Measurements from ENCODE around the gene PARP3. TPM values are rescaled to one million over a fixed set of nuclear protein-coding genes. Genes with fewer than 3 reads are reported as not detected.

The PARP3 gene
- total RNA-seq, 1 experiment from 2014 or later, result 17.5 TPM

DNA sequence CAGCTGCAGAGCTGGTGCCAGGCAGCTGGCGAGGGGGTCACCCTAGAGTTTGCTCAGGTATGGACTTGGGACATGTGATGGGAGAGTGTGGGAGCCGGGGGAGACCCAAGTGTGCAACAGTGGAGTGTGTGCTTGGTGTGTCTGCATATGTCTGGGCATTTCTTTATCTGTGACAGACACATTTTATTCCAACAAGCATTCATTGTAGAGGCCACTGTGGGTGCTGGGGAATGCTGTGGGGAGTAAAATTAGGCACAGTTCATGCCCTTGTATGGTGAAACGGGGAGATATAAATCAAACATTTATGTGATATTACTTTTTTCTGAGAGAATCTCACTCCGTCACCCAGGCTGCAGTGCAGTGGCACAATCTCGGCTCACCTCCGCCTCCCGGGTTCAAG, 45.4 kb downstream of the PARP3 start:
- ChIA-PET CTCF (no interaction called here), POLR2A (no interaction called here)
- no peaks in the 10 kb centered on the region for H3K9me2 ChIP-seq (ENCODE audit: insufficient read depth)

GRCh38 chr3:51988286-51989146, 46.4 kb downstream of the PARP3 start:
- no peak for ATAC-seq
- Histone ChIP-seq H3K4me2 (ENCODE audit: low read length) (no peak overlapping the region), H3K4me1 (ENCODE audit: control insufficient read depth in 1 of 2, insufficient read depth in 2 of 2, low read length in 2 of 2) (peaks cover 8 to 50% of the 10 kb centered on the region in 2 experiments), H3K4me3 (replicated peaks in 1 of 2; ENCODE audit: low read depth in 1 of 2, low read length in 2 of 2) (no peak overlapping the region), H3K27me3 (ENCODE audit: insufficient read depth, low read length) (no peaks in the 10 kb centered on the region), H4K20me1 (ENCODE audit: insufficient read depth) (no peaks in the 10 kb centered on the region; the same call in 1 of the 2 replicates), H3K36me3 (ENCODE audit: control insufficient read depth in 1 of 2, insufficient read depth in 2 of 2, low read length in 2 of 2) (peaks cover 2 to 10% of the 10 kb centered on the region in 2 experiments; a peak in 2 of 4 replicates), H2AFZ (ENCODE audit: low read depth, low read length, poor library complexity, severe bottlenecking) (no peak overlapping the region), H3K9me3 (ENCODE audit: control insufficient read depth in 1 of 2, insufficient read depth in 1 of 2, low read depth in 1 of 2, low read length in 2 of 2) (no peaks in the 10 kb centered on the region), H3K9ac (ENCODE audit: low read length) (no peak overlapping the region), H3K27ac (ENCODE audit: low read depth, low read length) (no peak overlapping the region), H3K79me2 (ENCODE audit: insufficient read depth, low read length) (peaks cover 7% of the 10 kb centered on the region; the same call in 1 of the 2 replicates), H3K9me2 (ENCODE audit: insufficient read depth) (no peaks in the 10 kb centered on the region)
- DNase-seq (ENCODE audit: low read depth, low spot score), result no peak
- intact Hi-C loops (cut with micrococcal nuclease), result no loop called here
- RAD21 ChIA-PET (ENCODE audit: low non-redundant PET in 1 of 2, low total read pairs in 2 of 2, uncharacterized antibody in 2 of 2, unreplicated experiment in 2 of 2), result no interaction called here
- no TSS peak for BruUV-seq (replicated peaks)
- CTCF ChIA-PET, result no interaction called here
- POLR2A ChIA-PET, result no interaction called here
- TF ChIP-seq EZH2 (IDR thresholded peaks at IDR 0.05) (no peak), RAD21 (IDR thresholded peaks at IDR 0.05; ENCODE audit: low read depth) (no peak), POLR2AphosphoS5 (IDR thresholded peaks at IDR 0.05; ENCODE audit: low read depth, low read length) (no peak), FOSL1 (IDR thresholded peaks at IDR 0.05; ENCODE audit: low read depth) (no peak), POLR2A (IDR thresholded peaks at IDR 0.05; ENCODE audit: borderline replicate concordance, extremely low read depth, insufficient read depth, insufficient read length) (no peak), ATF3 (IDR thresholded peaks at IDR 0.05) (no peak), CEBPB (IDR thresholded peaks at IDR 0.05; ENCODE audit: low read depth) (no peak), ELF1 (IDR thresholded peaks at IDR 0.05; ENCODE audit: borderline replicate concordance, low read depth) (no peak), TCF7L2 (IDR thresholded peaks at IDR 0.05; ENCODE audit: borderline replicate concordance, extremely low read depth, insufficient read depth, insufficient read length) (no peak), EGR1 (IDR thresholded peaks at IDR 0.05; ENCODE audit: low read depth) (no peak), YY1 (IDR thresholded peaks at IDR 0.05; ENCODE audit: extremely low read depth, insufficient replicate concordance, low read depth, low read length) (no peak), CBX3 (IDR thresholded peaks at IDR 0.05; ENCODE audit: low read depth) (no peak)
- TF ChIP-seq, protein P1, sequence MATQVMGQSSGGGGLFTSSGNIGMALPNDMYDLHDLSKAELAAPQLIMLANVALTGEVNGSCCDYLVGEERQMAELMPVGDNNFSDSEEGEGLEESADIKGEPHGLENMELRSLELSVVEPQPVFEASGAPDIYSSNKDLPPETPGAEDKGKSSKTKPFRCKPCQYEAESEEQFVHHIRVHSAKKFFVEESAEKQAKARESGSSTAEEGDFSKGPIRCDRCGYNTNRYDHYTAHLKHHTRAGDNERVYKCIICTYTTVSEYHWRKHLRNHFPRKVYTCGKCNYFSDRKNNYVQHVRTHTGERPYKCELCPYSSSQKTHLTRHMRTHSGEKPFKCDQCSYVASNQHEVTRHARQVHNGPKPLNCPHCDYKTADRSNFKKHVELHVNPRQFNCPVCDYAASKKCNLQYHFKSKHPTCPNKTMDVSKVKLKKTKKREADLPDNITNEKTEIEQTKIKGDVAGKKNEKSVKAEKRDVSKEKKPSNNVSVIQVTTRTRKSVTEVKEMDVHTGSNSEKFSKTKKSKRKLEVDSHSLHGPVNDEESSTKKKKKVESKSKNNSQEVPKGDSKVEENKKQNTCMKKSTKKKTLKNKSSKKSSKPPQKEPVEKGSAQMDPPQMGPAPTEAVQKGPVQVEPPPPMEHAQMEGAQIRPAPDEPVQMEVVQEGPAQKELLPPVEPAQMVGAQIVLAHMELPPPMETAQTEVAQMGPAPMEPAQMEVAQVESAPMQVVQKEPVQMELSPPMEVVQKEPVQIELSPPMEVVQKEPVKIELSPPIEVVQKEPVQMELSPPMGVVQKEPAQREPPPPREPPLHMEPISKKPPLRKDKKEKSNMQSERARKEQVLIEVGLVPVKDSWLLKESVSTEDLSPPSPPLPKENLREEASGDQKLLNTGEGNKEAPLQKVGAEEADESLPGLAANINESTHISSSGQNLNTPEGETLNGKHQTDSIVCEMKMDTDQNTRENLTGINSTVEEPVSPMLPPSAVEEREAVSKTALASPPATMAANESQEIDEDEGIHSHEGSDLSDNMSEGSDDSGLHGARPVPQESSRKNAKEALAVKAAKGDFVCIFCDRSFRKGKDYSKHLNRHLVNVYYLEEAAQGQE (IDR thresholded peaks at IDR 0.05; ENCODE audit: low read depth), result no peak
- TF ChIP-seq, protein P2, sequence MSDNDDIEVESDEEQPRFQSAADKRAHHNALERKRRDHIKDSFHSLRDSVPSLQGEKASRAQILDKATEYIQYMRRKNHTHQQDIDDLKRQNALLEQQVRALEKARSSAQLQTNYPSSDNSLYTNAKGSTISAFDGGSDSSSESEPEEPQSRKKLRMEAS (IDR thresholded peaks at IDR 0.05), result no peak

More for the DNA sequence above, 45.4 kb downstream of the PARP3 start:
- no peak overlapping the region for H3K9ac ChIP-seq (ENCODE audit: low read length)
- H3K4me1 ChIP-seq (ENCODE audit: control insufficient read depth in 1 of 2, insufficient read depth in 2 of 2, low read length in 2 of 2), result peaks cover 8 to 54% of the 10 kb centered on the region in 2 experiments
- RAD21 ChIA-PET (ENCODE audit: low non-redundant PET in 1 of 2, low total read pairs in 2 of 2, uncharacterized antibody in 2 of 2, unreplicated experiment in 2 of 2), result no interaction called here
- no peaks in the 10 kb centered on the region; the same call in 1 of the 2 replicates for H3K79me2 ChIP-seq (ENCODE audit: insufficient read depth, low read length)
- no peak overlapping the region for H3K4me2 ChIP-seq (ENCODE audit: low read length)
- DNase-seq (ENCODE audit: low read depth, low spot score), result no peak
- TF ChIP-seq RAD21 (IDR thresholded peaks at IDR 0.05; ENCODE audit: low read depth) (no peak), ATF3 (IDR thresholded peaks at IDR 0.05) (no peak), SP1 (IDR thresholded peaks at IDR 0.05; ENCODE audit: low read depth) (no peak)
- peaks cover 0 to 4% of the 10 kb centered on the region in 2 experiments; a peak in 1 of 4 replicates for H3K36me3 ChIP-seq (ENCODE audit: control insufficient read depth in 1 of 2, insufficient read depth in 2 of 2, low read length in 2 of 2)
- no peaks in the 10 kb centered on the region for H3K9me3 ChIP-seq (ENCODE audit: control insufficient read depth in 1 of 2, insufficient read depth in 1 of 2, low read depth in 1 of 2, low read length in 2 of 2)
- intact Hi-C loops (cut with micrococcal nuclease), result no loop called here
- BruUV-seq (replicated peaks), result no TSS peak
- no peak overlapping the region for H3K27ac ChIP-seq (ENCODE audit: low read depth, low read length)
- H2AFZ ChIP-seq (ENCODE audit: low read depth, low read length, poor library complexity, severe bottlenecking), result no peak overlapping the region
- H4K20me1 ChIP-seq (ENCODE audit: insufficient read depth), result no peaks in the 10 kb centered on the region; the same call in 1 of the 2 replicates
- no peak overlapping the region for H3K4me3 ChIP-seq (replicated peaks in 1 of 2; ENCODE audit: low read depth in 1 of 2, low read length in 2 of 2)
- no peak for ATAC-seq
- H3K27me3 ChIP-seq (ENCODE audit: insufficient read depth, low read length), result no peaks in the 10 kb centered on the region
